Activated CD8-positive, alpha-beta memory T cell treated with anti-CD3 and anti-CD28 coated beads for 1 hour (primary cell): ENCODE measurements around the gene FMN2.

ENCODE experiments used
- DNase-seq, 2 donors: peaks; one replicate each; pipeline ENCODE4 v3.0.0-alpha.2; 2020; ENCODE audit warnings: low read depth in 1 of 2; ENCODE audit errors: extremely low read depth in 1 of 2

Gene FMN2

DNA sequence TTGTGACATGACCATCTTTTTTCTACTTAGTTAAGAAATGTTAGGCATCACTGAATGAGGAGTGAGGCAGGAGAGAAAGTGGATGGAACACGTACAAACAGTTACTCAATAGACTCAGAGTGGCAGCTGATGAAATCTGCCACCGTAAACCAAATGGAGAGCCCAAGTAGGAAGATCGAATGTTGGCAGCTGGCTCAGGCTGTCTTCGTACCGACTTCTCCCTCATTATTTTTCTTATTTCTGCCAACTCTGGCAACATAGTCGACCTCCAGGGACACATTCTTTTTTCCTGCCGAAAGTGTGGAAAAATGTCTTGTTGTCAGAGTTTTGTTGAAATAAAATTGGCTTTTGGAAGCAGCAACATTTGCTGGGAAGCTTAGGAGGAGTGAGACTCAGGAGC lies 377.0 kb downstream of the FMN2 start:
- no peak for DNase-seq

GRCh38 chr1:240474133-240474614 lies 382.5 kb downstream of the FMN2 start:
- DNase-seq: no peak

DNA sequence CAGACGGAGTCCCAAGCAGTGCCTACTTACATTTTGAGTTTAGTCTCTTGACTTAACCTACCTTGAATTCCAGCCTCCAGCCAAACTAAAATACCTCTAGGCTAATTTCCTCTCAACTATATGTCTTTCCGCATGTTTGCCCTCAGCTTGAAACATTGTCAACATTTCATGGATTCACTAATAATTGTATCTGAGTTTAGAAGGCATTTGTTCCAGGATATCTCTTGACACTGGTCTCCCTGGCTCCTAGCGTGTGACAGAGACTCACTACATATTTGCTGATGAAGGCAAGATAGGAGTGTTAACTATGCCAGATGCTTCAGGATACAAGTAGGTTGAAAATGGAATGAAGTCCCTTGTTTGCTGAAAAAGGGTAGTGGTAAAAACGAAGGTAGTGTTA lies 384.1 kb downstream of the FMN2 start:
- DNase-seq: no peak

DNA sequence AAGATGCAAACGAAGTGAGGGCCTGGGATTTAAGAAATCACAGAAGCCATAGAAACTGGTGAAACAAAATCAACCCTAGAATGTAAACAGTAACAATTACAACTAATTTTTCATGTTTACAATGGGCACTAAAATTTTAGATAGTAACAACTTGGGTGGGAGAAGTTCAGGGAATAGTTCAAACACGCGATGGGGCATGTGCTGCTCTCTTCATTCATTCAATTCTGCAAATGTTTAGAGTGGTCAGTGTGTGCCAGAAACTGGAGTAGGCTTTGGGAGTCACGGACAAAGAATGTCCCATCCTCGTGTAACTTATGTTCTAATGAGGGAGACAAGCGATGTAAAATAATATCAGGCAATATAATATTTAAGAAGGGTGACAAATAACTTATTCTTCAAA lies 386.9 kb downstream of the FMN2 start:
- no peak for DNase-seq

- no peak for DNase-seq
Measured at GRCh38 chr1:240484804-240485443, 393.2 kb downstream of the FMN2 start.

- no peak for DNase-seq
Measured at GRCh38 chr1:240486611-240487010, 394.9 kb downstream of the FMN2 start.

DNA sequence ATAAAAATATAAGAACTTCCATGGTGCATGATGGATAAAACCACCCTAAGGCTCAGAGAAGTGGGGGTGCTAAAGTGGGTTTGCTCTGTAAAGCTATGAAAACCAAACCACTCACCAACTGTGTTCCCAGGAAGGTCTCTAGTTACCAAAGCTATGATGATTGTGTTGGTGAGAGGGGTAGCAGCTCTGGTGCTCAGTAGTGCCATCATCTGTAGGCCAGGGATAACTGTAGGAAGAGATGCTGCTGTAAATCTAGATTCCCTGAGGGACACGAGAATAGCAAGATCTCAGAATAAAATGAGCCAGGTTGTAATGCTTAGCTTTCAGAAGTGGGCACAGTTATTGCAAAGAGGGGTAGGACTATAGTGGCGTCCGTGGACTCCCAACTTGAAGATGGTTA lies 395.8 kb downstream of the FMN2 start:
- no peak for DNase-seq

DNA sequence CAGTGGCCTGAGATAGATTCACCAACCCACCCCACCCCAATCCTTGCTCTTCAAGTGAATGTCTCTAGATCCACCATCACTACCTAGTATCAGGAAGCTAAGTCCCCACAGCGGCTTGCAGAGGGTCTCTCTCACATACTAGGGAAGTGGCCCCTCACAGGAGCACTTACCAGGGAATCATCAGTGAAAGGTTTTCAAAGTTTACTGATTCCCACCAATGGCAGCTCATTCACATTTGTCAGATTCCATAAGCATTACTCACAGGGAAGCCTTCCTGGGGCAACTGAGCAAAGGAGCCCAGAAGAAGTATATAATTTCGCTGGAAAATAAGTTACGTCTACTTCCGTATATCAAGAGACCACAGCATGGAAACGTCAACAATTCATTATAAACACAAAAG lies 399.5 kb downstream of the FMN2 start:
- no peak for DNase-seq

DNA sequence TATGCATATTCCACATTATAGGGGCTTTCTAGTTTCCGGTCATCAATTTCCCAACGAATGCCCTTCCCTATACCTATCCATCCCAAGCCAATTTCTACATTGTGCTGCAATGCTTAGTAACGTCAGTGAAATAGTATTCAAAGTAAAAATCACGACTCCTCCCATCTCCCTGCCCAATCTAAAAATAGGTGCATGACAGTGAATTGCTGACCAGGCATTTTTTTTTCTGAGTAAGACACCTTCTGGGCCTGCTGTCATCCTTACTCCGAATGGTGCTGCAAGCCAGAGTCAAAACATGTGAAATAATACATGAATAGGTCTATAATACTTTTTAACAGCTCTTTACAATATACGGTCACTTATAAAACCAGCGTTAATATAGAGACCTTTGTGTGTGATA lies 400.1 kb downstream of the FMN2 start:
- no peak for DNase-seq

DNA sequence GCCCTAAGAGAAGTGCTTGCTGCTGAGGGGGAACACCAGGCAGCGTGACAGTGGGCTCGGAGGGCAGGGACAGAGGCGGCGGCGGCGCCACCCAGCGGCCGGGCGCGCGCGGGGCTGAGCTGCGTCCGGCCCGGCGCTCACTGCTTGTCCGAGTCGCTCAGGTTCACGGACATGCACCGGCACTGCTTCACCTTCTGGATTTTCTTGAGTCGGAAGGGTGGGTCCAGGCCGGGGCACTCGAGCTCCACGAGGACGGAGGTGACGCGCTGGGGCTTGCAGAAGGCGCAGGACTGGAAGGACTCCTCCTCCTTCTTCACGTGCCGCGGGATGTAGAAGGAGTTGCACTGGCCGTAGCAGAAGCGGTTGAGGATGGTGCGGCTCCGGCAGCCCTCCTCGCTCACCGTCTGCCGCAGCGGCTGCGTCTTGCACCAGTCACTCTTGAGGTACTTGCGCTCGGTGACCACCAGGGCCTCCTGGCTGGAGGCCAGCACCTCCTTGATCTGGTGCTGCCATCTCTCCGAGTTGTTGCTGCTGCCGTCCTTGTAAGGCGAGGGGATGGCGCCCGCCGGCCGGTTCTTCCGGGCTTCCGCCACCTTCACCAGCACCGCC lies 401.3 kb downstream of the FMN2 start:
- DNase-seq: no peak

GRCh38 chr1:240495601-240496000 lies 403.9 kb downstream of the FMN2 start:
- no peak for DNase-seq

DNA sequence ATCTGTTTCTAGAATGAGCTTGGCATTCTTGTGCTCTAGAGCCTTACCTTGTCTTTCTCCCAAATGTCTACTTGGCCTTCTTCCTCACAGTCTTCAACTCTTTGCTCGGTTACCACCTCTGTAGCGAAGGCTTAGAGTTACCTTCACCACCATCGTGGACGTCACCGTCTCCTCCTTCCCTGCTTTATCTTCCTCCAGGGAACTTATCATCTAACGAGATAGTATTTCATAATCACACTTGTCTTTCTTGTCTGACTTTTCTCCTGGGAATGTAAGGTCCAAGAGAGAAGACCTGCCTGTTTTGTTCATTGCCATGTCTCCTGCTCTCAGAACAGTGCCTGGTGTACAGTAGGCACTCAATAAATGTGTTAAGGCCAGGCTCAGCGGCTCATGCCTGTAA lies 404.7 kb downstream of the FMN2 start:
- no peak for DNase-seq

- DNase-seq: no peak
Measured at GRCh38 chr1:240496941-240497340, 405.3 kb downstream of the FMN2 start.

DNA sequence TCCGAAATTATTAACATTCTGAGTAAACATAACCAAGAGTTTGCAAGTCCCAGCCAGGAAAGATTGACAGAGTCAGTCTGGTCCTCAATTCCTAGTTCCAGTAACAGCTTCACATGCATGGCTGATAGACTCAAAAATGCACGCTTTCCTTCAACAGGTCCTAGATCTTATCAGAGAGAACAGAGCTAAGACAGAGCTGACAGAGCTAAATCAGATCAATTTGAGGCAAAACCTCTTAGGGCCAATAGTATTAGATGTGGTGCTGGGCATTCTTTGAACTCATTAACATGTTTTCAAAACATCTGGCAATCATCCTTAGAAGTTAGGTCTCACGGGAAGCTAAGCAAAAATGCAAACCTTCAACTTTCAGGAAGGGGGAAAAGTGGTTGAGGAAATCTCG lies 406.2 kb downstream of the FMN2 start:
- DNase-seq: no peak

DNA sequence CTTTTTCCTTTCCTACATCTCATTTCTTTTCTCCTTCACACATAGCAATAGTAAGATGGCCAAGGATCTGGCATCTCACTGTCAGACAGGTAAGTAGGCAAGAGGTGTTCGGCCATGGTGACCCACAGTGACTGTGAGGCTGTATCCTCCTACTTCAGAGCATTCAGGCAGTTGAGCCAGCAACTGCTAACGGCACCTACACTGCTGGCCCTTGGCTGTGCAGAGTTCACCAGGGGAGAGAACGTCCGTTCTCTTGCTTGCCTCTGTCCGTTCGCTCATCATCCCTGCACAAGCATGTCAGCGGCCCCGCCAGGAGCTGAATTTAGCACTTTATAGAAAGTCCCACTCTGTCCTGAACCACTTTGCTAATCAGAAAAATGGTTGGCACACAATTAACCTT lies 406.7 kb downstream of the FMN2 start:
- DNase-seq: no peak

GRCh38 chr1:240499012-240499411 lies 407.3 kb downstream of the FMN2 start:
- no peak for DNase-seq

- no peak for DNase-seq
Measured at GRCh38 chr1:240500647-240501046, 409.0 kb downstream of the FMN2 start.

GRCh38 chr1:240501115-240501514 lies 409.4 kb downstream of the FMN2 start:
- DNase-seq: no peak

DNA sequence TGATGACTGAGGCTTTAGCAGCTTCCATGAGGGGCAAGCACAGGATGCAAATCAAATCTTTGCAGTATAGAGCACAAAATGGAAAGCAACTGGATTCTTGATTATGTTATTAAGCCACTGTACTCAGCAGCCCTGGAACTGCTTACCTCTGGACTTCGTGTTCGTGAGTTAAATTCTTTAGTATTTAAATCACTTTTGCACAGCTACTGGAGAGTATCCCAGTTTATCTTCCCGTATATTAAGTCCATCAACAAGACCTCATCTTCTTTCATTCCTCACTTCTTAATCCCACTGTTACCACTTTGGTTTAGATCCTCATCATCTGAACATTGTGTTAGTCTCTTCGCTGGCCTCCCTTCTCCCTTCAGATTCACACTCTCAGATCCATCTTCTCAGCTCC lies 411.4 kb downstream of the FMN2 start:
- DNase-seq: no peak

GRCh38 chr1:240503558-240503957 lies 411.9 kb downstream of the FMN2 start:
- DNase-seq: no peak

GRCh38 chr1:240506176-240506575 lies 414.5 kb downstream of the FMN2 start:
- no peak for DNase-seq

- no peak for DNase-seq
Measured at GRCh38 chr1:240508201-240508600, 416.5 kb downstream of the FMN2 start.

- DNase-seq: no peak
Measured at GRCh38 chr1:240508950-240509349, 417.3 kb downstream of the FMN2 start.
